ENCODE data around the gene TSPAN9.

Gene TSPAN9

GRCh38 chr12:3148366-3149000 is 71.3 kb downstream of the TSPAN9 start:
- TF ChIP-seq, protein P1, sequence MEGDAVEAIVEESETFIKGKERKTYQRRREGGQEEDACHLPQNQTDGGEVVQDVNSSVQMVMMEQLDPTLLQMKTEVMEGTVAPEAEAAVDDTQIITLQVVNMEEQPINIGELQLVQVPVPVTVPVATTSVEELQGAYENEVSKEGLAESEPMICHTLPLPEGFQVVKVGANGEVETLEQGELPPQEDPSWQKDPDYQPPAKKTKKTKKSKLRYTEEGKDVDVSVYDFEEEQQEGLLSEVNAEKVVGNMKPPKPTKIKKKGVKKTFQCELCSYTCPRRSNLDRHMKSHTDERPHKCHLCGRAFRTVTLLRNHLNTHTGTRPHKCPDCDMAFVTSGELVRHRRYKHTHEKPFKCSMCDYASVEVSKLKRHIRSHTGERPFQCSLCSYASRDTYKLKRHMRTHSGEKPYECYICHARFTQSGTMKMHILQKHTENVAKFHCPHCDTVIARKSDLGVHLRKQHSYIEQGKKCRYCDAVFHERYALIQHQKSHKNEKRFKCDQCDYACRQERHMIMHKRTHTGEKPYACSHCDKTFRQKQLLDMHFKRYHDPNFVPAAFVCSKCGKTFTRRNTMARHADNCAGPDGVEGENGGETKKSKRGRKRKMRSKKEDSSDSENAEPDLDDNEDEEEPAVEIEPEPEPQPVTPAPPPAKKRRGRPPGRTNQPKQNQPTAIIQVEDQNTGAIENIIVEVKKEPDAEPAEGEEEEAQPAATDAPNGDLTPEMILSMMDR (conservative IDR thresholded peaks at IDR 0.05; ENCODE audit: low read length): no peak
- no peak overlapping the region for H3K4me3 ChIP-seq (ENCODE audit: low read length)
- no peak for DNase-seq (ENCODE audit: low read depth)

DNA sequence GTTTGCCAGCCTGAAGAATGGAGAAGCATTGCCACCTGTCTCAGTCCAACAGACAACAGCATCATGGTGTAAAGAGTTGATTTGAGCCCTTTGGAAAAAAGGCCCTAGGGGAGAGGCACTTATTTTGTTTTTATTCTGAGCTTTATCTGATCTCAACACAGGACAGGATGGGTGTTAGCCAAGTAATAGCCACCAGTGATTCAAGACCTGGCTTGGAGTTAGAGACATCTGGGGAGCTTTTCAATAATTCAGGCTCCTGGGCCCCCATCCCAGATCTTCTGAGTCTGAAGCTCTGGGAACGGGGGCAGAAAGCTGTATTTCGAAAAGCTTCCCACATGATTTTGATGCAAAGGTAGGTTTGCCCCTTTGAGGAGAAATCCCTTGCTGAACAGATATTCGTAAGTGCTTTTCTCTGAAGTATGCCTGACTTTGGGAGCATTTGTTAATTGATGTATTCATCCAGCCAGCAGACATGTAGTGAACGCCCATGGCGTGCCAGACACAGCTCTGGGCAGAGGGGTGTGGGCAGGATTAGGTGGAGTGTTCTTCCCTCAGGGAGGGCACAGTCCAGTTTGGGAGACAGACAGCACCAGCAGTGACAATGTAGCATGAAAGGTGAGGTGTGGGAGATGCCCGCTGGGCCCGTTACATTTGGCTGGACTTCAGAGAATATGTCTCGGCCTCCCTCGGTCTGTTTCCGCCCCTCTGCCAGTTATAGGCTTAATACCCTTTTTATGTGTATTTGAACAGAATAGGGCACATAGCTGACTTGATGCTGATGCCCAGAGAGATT is 72.5 kb downstream of the TSPAN9 start:
- DNase-seq (ENCODE audit: low read depth): peak; percentile 21
- H3K4me3 ChIP-seq (ENCODE audit: low read length): no peak overlapping the region
- TF ChIP-seq, protein P1 (conservative IDR thresholded peaks at IDR 0.05; ENCODE audit: low read length): no peak

GRCh38 chr12:3150308-3150670 is 73.1 kb downstream of the TSPAN9 start:
- DNase-seq (ENCODE audit: low read depth): no peak
- TF ChIP-seq, protein P1 (conservative IDR thresholded peaks at IDR 0.05; ENCODE audit: low read length): no peak
- no peak overlapping the region for H3K4me3 ChIP-seq (ENCODE audit: low read length)

DNA sequence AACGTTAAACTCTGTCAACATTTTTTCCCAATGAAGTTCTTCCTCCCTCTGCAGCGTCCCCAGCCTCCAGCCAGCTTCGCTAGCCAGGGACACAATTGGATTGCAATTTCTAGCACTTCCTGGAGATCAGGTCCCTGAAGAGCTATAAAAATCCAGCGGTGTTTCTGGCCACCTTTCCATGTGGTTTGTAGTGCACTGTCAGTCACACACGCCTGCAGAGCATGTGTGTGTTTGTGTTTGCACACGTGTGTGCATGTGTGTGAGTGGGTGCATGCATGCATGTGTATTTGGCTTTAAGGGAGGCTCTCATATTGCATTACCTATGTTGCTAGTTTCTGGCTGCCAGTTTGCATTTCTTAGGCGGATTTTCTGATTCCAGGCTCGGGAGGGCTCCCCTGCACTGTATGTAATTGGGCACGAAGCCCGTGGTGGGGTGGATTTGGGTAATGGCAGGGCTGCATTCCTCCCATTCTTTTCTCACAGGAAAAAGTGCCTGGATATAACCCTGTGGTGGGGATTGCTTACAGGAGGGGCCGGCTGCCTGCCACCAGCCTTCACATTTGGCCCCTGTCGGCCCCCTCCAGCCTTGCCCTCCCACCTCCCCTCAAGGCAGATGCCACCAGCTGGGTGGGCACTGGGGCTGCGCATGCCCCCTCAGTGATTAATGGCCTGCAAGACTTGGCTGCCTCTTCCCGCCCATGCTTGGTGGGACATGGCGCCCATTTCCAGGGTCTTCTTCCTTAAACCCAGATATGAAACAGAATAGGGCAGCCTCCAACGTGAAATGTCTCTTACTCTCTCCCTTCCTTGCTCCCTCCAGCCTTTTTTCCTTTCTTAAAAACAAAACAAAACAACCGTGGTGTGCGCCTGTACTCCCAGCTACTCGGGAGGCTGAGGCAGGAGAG is 74.0 kb downstream of the TSPAN9 start:
- TF ChIP-seq, protein P1 (conservative IDR thresholded peaks at IDR 0.05; ENCODE audit: low read length): no peak
- DNase-seq (ENCODE audit: low read depth): peak; percentile 80
- peak overlapping the region; percentile 34; the same call in 1 of the 2 replicates for H3K4me3 ChIP-seq (ENCODE audit: low read length)

- DNase-seq (ENCODE audit: low read depth): peak; percentile 84
- H3K4me3 ChIP-seq (ENCODE audit: low read length): no peak overlapping the region
- TF ChIP-seq, protein P1 (conservative IDR thresholded peaks at IDR 0.05; ENCODE audit: low read length): no peak
These were observed 74.9 kb downstream of the TSPAN9 start for GRCh38 chr12:3152011-3152511.

- no peak for DNase-seq (ENCODE audit: low read depth)
- H3K4me3 ChIP-seq (ENCODE audit: low read length): no peak overlapping the region
- TF ChIP-seq, protein P1 (conservative IDR thresholded peaks at IDR 0.05; ENCODE audit: low read length): no peak
These were observed 75.7 kb downstream of the TSPAN9 start for GRCh38 chr12:3152892-3153291.

Measured in AG10803 (cell line).